Measurements from ENCODE around the gene CDKAL1.
"Not testable (repeated sequence)": the region's sequence is repeated elsewhere in the genome, so short reads cannot be mapped to it uniquely, and the experiment has no call there.

CDKAL1 gene

DNA sequence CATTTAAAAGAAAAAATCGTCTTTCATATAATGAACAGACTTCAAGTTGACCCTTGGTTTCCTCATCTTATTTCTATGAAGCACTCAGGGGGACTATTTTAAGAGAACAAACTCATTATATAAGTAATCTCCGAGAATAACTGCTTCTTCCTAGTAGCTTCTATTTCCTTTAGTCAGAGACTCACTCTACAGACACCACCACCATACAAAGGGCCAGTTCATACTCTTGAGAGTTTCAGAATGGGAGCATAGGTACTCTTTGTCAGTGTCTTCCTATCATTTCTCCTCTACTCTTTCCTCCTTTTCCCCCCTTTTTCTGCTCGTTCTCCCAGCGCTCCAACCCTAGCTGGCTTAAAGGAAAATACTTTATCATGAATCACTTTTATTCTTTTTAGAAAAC, 104.9 kb downstream of the CDKAL1 start:
- no peak for DNase-seq (ENCODE audit: low spot score)

DNA sequence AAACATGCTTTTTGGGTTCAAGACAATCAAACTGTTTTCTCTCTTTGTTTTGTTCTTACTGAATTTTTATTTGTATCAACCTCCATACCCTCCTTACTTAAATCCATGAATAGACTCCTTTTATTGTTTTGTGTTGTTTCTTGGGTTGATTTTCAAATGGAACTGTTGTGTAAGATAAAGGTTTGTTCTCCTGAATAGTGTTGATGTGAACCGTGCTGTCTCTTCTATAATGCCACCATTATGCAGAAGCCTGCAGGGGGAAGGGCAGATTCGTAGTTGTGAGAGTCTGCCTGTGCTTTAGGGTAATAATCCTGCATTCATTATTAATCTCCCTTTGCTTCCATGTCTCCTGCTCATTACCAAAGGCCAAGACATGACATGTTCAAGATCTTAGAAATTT, 105.9 kb downstream of the CDKAL1 start:
- DNase-seq (ENCODE audit: low spot score): no peak

DNA sequence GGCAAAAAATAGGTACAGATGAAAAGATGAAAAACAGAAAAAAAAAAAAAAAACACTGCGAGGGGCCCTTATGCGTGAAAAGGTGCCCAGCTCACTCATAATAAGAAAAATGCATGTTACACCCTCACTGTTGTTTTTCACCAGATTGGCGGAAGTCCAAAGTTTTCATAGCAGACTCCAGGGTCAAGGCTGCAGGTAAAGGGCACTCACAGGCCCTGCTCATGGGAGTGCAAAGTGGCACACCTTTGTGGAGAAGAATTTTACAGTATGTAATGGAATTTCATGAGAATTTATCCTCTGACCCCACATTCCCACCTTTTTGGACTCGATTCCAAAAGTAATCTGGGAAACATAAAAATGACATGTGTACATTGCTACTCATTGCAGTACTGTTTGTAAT, 108.2 kb downstream of the CDKAL1 start:
- DNase-seq (ENCODE audit: low spot score): no peak

DNA sequence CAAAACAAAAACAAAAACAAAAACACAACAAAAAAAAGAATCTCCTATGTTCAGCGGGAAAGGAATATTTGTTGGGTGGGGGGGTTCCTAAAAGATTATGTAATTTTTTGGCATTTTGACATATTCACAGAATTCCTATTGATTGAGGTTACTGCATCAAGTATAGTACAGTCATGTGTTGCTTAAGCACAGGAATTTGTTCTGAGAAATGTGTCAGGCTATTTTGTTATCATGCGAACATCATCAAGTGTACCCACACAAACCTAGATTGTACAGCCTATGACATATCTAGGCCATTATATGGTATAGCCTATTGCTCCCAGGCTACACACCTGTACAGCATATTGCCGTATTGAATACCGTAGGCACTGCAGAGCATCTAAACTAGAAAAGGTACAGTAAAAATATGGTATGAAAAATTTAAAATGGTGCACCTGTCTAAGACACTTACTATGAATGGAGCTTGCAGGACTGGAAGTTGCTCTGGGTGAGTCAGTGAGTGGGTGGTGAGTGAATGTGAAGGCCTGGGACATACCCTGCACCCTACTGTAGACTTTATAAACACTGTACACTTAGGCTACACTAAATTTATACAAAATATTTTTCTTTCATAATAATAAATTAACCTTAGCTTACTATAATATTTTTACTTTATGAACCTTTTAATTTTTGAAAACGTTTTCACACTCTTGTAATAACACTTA, 110.6 kb downstream of the CDKAL1 start:
- no peak for DNase-seq (ENCODE audit: low spot score)

DNA sequence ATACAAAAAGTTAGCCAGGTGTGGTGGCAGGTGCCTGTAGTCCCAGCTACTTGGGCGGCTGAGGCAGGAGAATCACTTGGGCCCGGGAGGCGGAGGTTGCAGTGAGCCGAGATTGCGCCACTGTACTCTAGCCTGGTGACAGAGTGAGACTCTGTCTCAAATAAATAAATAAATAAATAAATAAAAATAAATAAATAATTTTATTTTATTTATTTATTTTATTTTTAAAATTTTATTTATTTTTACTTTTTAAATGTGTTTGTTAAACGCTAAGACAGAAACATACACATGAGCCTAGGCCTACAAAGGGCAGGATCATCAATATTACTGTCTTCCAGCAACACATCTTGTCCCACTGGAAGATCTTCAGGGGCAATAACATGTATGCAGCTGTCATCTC, 111.3 kb downstream of the CDKAL1 start:
- DNase-seq (ENCODE audit: low spot score): not testable (repeated sequence)

GRCh38 chr6:20647585-20647984, 113.3 kb downstream of the CDKAL1 start:
- DNase-seq (ENCODE audit: low spot score): no peak

- not testable (repeated sequence) for DNase-seq (ENCODE audit: low spot score)
Measured at GRCh38 chr6:20649696-20650470, 115.6 kb downstream of the CDKAL1 start.

- DNase-seq (ENCODE audit: low spot score): no peak
Measured at GRCh38 chr6:20652299-20653084, 118.2 kb downstream of the CDKAL1 start.

DNA sequence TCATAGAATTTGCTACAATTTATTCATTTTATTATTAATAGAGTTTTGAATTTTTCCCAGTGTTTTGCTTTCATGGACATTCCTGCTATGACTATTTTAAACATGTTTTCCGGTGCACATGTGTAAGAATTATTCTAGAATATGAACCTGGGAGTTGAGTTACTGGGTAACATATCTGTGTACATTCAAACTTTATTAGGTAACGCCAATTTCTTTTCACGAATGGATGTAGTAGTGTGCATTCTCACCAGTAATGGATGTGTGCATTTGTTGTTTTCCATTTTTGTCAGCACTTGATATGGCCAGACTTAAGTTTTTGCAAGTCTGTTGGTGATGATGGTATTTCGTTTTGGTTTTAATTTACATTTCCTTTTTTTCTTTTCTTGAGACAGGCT, 118.8 kb downstream of the CDKAL1 start:
- no peak for DNase-seq (ENCODE audit: low spot score)

GRCh38 chr6:20655317-20655716, 121.1 kb downstream of the CDKAL1 start:
- DNase-seq (ENCODE audit: low spot score): no peak

- DNase-seq (ENCODE audit: low spot score): no peak
Measured at GRCh38 chr6:20657274-20657800, 123.1 kb downstream of the CDKAL1 start.

- DNase-seq (ENCODE audit: low spot score): no peak
Measured at GRCh38 chr6:20658053-20658452, 123.8 kb downstream of the CDKAL1 start.

DNA sequence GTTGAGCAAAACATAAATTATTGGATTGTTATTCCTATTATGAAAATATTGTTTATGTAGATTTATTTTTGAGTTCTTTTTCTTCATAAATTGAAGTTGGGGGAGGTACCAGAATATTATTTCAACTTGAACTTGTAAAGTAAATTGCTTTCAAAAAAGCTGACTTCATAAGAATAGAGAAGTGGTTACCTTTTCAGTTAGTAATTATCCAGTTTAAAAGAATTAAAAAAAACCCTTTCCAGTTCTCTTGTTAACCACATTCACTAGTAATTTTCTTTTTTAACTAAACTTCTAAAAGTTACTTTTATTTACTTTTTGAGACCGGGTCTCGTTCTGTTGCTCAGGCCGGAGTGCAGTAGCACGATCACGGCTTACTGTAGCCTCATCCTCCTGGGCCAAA, 124.3 kb downstream of the CDKAL1 start:
- DNase-seq (ENCODE audit: low spot score): no peak

DNA sequence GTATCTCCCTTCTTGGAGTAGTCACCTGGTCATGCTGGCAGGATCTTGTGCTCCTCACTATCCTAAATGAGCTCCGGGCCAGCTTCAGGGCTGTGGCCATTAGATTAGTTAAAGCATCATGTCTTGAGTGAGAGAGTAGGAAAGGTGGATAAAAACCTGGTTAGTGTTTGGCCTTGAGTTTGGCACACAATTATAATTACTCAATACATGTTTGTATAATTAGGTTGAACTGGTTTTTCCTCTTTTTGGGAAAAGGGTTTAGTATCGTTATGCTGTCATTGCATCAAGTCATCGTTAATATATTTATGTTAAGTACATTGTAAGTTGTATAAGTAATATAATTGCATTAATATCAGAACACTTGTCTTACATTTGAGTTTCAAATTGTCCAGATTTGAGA, 126.3 kb downstream of the CDKAL1 start:
- DNase-seq (ENCODE audit: low spot score): no peak

- no peak for DNase-seq (ENCODE audit: low spot score)
Measured at GRCh38 chr6:20661721-20662120, 127.5 kb downstream of the CDKAL1 start.

DNA sequence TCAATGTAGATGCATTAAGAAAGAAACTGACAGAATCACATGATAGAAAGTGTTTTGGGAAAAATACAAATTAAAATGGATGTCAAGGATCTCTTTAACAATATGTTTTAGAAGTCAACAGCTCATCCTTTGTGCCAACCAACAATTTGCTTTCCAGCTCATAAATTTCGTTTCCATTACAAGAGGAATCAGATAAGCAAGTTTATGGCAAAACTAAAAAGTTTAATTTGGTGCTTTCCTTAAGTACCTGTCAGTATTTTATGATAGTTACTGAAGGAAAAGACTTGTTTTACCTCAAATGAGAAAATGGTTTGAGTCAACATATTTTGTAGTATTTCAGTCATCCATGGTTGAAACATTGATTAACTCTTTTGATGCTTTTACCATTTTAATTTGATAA, 130.0 kb downstream of the CDKAL1 start:
- no peak for DNase-seq (ENCODE audit: low spot score)

DNA sequence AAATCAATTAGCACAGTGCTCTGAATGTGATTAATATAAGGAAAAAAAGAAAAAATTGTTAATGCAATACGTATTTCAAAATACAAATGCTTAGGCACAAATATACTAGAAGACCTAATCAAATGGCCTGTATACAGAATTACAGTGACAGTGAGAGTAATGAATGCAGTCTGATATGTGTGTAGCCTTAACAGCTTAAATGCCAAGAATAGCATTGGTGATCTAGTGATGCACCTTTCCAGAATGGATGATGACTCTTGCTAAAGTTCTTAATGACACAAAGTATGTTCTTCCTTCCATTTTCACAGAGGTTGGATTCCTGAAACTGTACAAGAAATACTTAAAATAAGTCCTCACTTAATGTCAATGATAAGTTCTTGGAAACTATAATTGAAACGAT, 131.0 kb downstream of the CDKAL1 start:
- no peak for DNase-seq (ENCODE audit: low spot score)

GRCh38 chr6:20669571-20670314, 135.5 kb downstream of the CDKAL1 start:
- DNase-seq (ENCODE audit: low spot score): no peak

GRCh38 chr6:20670750-20671149, 136.5 kb downstream of the CDKAL1 start:
- DNase-seq (ENCODE audit: low spot score): no peak

DNA sequence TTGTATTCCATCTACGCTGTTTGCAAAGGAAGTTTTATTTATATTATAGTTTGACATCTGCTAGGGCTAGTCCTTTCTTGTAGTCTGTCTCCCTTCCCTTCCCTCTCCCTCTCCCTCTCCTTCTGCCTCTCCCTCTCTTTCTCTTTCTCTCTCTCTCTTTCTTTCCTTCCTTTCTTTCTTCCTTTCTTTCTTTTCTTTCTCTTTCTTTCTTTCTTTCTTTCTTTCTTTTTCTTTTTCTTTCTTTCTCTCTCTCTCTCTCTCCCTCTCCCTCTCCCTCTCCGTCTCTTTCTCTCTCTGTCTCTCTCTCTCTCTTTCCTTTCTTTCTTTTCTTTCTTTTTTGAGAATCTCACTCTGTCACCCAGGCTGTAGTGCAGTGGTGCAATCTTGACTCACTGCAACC, 137.8 kb downstream of the CDKAL1 start:
- no peak for DNase-seq (ENCODE audit: low spot score)

- no peak for DNase-seq (ENCODE audit: low spot score)
Measured at GRCh38 chr6:20673458-20673857, 139.2 kb downstream of the CDKAL1 start.

DNA sequence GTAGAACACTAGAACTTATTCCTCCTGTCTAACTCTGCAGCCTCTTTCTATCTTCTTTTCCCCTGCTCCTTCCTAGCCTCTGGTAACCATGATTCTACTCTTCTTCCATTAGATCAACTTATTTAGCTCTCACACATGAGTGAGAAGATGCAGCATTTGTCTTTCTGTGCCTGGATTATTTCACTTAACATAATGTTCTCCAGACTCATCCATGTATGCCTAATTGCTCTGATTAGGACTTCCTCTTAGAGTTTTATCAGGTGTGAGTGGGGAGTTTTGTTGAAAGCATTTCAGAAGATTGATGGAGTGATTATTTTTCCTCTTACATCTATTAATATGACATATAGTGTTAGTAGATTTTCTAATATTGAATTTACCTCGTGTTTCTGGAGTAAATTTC, 140.4 kb downstream of the CDKAL1 start:
- DNase-seq (ENCODE audit: low spot score): no peak

Data from AG20443 (cell line).